Measurements from ENCODE around the gene PDIA4. TPM values are rescaled to one million over a fixed set of nuclear protein-coding genes. Genes with fewer than 3 reads are reported as not detected.
"Not testable (repeated sequence)": the region's sequence is repeated elsewhere in the genome, so short reads cannot be mapped to it uniquely, and the experiment has no call there.

The PDIA4 gene, protein sequence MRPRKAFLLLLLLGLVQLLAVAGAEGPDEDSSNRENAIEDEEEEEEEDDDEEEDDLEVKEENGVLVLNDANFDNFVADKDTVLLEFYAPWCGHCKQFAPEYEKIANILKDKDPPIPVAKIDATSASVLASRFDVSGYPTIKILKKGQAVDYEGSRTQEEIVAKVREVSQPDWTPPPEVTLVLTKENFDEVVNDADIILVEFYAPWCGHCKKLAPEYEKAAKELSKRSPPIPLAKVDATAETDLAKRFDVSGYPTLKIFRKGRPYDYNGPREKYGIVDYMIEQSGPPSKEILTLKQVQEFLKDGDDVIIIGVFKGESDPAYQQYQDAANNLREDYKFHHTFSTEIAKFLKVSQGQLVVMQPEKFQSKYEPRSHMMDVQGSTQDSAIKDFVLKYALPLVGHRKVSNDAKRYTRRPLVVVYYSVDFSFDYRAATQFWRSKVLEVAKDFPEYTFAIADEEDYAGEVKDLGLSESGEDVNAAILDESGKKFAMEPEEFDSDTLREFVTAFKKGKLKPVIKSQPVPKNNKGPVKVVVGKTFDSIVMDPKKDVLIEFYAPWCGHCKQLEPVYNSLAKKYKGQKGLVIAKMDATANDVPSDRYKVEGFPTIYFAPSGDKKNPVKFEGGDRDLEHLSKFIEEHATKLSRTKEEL
- polyA plus RNA-seq (2013, experiment 1 of 2; ENCODE audit: insufficient read length) = 251 TPM
- polyA plus RNA-seq (2013, experiment 2 of 2; ENCODE audit: insufficient read length) = 159 TPM

DNA sequence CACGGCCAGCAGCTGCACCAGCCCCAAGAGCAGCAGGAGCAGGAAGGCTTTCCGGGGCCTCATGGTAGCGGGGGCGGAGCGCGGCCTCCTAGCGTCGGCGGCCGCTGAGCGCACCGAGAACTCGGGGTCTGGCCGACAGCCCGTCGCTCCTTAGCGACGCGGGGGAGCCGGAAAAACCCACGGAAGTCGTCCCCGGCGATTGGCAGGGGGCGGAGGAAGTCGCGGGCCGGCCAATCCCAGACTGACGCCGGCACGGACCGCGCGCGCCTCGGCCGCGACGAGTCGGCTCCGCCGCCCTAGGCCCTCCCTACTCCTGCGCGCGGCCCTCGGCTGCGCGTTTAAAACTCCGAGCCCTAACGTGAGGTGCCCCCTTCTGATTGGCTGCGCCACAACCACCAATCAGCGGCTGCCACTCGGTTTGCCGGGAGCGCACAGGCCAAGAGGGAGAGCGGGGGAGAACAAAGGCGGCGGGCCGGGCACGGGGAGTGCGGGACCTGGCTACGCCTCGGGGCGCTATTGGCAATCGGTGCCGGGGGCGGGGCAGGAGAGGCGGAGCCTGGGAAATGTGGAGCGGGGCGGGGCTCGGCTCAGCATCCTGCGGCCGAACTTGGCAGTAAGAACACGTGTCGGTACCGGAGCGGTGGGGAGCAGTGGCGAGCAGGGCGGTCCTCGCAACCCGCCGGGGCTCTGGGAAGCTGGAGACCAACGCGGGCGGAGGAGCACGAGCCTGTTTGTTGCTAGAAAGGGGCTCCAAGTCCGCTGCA is at the start of gene PDIA4:
PDIA4 (minus strand) TSS at position 160 of the 764 bp plus-strand sequence; CDS start at position 63, 97 bp downstream.
- DNase-seq = peak; percentile 99

DNA sequence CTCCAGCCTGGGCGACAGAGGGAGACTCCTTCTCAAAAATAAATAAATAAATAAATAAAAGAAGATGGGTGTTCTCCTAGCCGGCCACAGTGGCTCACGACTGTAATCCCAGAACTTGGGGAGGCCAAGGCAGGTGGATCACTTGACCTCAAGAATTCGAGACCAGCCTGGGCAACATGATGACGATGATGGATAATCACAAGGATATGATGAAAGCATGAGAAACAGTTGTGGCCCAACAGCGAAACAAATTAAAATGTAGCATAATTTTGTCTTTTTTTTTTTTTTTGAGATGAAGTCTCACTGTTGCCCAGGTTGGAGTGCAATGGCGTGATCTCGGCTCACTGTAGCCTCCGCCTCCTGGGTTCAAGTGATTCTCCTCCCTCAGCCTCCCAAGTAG is 49.3 kb upstream of the PDIA4 start:
- DNase-seq = no peak

DNA sequence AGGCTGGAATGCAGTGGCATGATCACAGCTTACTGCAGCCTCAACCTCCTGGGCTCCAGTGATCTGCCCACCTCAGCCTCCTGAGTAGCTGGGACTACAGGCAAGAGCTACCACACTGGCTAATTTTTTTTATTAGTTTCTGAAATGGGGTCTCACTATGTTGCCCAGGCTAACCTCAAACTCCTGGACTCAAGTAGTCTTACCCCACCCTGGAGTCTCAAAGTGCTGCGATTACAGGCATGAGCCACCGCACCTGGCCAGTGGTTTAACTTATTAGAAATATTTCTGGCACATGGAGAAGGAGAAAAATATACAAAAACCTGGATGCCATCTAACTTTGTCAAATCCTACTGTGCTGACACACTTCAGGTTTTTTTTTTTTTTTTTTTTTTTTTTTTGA is 47.0 kb upstream of the PDIA4 start:
- DNase-seq = no peak

DNA sequence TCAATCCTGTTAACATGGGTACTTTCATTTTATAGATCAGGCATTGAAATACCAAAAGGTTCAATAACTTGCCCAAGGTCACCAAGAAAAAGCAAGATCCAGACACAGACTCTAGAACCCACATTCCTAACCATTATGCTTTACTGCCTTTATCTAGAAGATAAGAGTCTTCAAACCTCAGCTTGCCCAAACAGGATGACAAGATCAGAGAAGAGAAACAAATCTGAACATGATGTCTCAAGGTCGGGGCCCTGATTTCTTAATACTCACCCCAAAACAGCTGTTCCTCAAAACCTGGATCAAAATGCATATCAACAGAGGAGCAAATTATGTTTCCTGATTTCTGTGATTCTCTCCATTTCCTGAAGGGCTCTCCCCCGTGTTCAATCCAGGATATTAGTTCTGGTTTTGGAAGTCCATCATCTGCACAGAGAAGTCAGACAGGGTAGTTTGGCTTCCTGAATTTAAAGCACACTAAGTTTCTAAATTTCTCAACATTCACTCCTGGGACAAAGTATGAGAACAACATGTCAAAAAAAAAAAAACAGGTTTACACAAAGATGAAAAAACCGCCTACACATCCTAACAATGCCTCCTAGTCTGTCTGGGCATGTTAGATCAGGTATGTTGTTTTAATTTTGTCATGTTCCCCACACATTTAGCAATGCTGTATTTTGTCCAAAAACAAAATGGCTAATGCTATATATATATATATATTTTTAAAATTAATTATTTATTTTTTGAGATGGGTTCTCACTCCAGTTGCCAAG is 46.0 kb upstream of the PDIA4 start:
- DNase-seq = no peak

DNA sequence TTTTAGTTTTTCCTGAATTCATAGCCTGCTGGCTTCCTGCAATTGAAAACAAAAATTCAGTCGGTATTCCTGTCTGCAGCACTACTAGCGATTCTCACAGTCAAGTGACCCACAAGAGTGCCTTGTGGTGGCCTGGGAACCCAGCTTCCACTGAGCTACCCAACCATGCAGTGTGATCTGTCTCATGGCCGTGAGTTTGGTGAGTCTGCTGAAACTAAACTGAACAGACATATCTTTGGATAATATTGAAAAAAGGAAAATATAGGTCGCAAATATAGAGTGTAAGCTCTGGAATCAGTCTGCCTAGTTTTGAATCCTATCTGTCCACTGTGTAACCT is 44.1 kb upstream of the PDIA4 start:
- no peak for DNase-seq

DNA sequence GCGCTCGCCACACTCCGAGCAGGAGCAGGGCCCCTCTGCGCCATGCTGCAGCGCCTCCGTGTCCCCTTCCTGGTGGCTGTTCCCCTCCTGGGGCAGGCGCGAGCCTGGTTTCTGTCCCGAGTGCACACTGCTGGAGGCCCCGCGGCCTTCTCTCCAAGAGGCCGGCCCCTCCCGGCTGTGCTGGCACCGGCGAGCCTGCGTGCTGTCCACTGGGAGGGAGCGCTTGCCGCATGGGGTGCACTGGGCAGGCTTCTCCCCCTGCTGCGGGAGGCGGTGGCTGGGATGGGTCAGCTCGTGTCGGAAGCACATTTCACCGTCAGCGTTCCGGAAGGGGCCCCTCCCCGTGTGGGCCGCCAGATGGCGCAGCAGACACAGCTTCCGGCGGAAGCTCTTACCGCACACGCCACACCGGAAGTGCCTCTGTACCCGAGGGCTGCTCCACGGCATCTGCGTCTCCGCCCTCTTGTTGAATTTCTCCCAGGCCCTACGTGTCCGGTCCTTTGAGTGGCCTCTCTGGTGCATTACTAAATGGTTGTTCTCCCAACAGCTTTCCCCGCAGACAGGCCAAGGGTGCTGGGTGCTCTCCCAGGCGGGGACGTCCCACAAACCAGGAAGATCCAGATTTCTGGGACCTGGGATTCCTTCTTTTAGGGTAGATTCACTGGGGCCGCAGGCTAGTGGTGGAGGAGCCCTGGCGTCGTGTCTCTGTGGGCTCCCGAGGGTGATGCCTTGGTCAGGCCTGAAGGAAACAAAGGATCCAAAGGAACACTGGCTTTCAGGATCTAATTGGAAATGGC is 43.5 kb upstream of the PDIA4 start:
- peak; percentile 15 for DNase-seq

DNA sequence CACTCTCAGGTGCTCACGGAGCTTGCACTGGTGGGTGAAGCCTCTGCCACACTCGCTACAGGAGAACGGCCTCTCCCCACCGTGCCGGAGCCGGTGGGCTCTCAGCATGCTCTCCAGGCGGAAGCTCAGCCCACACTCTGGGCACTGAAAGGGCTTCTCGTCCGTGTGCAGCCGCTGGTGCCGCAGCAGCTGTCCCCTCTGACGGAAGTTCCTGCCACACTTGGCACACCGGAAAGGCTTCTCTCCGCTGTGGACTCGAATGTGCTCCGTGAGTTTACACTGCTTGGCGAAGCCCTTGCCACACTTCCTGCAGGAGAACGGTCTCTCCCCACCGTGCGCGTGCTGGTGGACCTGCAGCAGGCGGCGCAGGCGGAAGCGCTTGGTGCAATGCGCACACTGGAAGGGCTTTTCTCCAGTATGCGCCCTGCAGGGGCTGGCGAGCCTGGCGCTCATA is 42.9 kb upstream of the PDIA4 start:
- no peak for DNase-seq

DNA sequence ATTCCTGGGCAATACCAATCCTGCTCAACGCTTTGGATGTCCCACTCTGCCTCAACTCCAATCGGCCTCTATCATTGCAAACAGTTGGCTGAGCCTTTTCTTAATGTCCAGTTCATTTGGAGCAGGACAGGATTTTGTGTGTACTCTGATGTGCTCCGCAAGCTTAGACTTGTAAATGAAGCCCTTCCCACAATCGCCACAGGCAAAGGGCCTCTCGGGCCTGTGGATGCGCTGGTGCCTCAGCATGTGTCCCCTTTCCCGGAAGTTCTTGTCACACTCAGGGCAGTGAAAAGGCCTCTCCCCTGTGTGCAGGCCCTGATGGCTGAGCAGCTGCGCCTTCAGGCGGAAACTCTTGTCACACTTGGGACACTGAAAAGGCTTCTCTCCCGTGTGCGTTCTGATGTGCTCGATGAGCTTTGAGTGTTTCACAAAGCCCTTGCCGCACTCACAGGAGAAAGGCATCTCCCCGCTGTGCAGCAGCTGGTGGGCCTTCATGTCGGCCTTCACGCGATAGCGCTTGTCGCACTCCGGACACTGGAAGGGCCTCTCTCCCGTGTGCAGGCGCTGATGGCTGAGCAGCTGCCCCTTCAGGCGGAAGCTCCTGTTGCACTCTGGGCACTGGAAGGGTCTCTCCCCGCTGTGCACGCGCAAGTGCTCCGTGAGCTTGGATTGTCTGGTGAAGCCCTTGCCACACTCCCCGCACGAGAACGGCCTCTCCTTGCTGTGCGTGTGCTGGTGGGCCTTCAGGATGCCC is 42.2 kb upstream of the PDIA4 start:
- DNase-seq = no peak

DNA sequence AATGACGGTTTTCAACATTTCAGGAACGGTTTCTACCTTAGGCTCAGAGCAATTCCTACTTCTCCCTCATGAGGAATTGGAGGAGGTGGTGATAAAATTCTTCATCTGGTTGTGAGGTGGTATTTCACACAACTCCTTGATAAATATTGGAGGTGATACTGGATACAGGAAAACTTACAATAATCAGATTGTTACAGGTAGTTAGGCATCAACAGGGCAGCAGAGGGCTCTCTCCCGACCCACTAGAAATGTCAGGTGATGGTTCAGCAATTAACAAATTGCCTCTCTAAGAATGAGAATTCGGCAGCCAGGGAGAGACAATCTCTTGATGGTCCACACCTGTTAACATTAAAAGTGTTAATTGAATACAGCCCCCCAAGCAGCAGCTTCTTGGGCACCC is 39.6 kb upstream of the PDIA4 start:
- DNase-seq = no peak

DNA sequence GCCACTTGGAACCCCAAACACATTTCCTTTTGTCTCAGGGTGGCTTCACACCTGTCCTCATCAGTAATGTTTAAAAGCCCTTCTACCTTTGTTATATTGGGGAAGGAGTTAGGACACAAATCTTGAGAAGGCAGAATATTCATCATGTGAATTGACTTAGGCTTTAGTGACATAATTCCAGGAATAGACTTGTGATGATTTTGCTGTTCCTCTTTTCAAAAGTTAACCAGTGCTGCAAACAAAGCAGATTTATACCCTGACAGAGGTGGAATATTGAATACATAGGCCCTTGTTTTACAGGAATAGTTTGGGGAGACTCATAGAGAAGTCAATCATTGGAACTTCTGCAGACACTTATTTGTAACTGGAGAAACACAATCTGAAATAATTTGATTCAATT is 35.2 kb upstream of the PDIA4 start:
- no peak for DNase-seq

DNA sequence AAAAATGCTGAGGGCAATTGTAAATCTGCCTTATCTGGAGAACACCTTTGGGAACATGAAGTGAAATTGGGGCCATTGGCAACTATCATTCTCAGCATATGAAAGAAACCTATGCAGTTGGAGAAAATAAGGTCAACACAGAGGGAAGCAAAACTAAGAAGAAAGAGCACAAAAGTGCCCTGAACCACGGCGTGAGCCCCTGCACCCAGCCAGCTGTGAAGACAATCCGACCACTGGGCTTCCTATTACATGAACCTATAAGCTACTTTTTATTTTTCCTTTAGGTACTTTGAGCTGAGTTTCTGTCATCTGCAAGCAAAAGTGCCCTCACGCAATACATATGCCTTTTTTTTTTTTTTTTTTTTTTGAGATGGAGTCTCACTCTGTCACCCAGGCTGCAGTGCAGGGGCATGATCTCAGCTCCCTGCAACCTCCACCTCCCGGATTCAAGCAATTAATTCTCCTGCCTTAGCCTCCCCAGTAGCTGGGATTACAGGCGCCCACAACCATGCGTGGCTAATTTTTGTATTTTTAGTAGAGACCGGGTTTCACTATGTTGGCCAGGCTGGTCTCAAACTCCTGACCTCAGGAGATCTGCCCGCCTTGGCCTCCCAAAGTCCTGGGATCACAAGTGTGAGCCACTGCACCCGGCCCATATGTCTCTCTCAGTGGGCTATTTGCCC is 34.1 kb upstream of the PDIA4 start:
- not testable (repeated sequence) for DNase-seq

DNA sequence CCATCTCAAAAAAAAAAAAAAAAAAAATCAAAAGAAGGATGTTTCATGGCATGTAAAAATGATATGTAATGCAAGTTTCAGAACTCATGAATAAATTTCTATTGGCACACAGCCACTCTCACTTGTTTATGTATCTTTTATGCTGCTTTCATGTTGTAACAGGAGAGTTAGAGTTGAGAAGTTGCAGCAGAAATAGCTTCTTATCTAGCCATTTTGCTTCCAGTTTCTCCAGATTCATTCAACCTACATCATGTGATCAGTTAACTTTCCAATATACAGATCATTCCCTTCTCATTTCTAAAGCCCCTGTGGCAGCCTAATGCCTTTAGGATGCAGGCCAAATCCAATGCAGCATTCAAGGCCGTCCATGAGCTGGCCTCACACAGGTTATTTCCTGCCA is 31.9 kb upstream of the PDIA4 start:
- no peak for DNase-seq

DNA sequence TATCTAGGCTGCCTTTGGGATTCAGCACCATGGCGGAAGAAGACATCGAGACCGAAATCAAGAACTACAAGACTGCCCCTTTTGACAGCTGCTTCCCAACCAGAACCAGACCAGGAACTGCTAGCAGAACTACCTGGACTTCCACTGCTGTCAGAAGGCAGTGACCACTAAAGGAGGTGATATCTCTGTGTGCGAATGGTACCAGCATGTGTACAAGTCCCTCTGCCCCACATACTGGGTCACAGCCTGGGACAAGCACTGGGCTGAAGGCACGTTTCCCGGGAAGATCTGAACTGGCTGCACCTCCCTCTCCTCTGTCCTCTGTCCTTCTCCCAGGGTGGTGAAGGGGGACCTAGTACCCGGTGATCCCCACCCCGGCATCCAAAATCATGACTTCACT is 25.6 kb upstream of the PDIA4 start:
- no peak for DNase-seq

DNA sequence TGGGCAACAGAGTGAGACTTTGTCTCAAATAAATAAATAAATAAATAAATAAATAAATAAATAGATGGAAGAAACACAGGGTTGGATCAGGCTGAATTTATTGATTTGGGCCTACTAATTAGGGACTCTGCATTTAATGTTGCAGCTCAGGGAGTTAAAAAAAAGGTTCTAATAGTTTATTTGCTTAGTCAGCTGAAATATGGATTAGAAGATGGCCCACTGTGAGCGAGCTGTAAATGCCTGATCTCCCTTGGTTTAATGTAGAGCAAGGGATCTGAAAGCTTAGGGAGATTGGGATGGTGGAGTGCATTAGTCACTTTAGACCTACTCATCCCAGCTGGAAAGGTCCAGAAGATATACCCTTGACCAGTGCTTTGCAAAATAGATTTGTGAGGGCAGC is 25.1 kb upstream of the PDIA4 start:
- no peak for DNase-seq

DNA sequence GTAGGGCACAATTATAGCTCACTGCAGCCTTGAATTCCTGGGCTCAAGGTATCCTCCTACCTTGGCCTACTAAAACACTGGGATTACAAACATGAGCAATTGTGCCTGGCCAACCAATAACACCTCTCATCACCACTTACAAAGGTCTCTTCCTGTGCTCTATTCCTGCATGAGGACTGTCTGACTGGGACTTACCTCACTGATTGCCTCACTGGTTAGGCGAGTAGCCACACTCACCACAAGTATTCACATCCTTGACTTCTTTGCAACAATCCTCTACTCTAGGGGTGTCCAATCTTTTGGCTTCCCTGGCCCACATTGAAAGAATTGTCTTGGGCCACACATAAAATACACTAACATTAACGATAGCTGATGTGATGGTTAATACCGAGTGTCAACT is 22.6 kb upstream of the PDIA4 start:
- no peak for DNase-seq

DNA sequence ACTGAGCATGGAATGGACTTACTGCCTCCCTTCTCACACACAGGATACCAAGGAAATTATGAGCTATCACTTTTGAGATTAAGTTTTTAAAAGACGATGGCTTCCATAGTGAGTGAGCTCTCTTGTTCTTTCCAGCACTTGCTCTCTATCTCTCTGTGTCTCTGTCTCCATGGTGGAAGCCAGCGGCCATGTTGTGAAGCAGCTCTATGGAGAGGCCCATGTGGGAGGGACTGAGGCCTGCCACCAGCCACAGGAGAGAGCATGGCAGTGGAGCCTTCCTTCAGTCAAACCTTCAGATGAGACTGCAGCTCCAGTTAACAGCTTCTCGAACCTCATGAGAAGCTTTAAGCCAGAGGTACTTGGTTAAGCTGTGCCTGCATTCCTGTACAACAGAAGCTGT is 20.5 kb upstream of the PDIA4 start:
- DNase-seq = no peak

DNA sequence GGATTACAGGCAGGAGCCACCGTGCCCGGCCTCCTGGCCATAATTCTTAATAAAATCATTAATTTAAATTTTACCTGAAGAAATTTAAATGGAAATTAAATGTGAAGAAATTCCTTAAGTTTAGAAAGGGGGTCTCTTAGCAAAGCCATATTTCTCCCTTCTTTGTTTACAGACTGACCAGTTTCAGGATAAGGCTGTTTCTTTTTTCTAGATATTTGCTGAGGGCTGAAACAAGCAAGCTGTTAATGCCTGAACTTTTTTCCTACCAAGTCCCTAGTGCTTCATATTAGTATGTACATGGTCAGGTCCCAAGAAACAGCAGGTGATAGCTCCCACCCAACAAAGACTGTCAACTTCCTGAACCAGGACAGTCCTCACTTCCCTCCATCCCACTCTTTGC is 18.1 kb upstream of the PDIA4 start:
- DNase-seq = no peak

DNA sequence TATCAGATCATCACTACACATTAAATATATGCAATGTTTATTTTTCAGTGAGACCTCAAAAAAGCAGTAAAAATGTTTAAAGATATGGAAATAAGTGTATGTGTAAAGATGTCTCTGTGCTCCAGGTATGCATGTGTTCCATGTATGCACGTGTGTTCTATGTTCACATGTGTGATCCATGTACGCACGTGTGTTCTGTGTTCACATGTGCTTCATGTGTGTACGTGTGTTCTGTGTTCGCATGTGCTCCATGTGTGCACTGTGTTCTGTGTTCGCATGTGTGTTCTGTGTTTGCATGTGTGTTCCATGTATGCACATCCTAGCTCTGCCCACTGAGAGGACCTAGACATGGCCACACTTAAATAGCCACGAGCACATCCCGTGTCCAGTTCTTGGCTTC is 15.6 kb upstream of the PDIA4 start:
- DNase-seq = no peak

DNA sequence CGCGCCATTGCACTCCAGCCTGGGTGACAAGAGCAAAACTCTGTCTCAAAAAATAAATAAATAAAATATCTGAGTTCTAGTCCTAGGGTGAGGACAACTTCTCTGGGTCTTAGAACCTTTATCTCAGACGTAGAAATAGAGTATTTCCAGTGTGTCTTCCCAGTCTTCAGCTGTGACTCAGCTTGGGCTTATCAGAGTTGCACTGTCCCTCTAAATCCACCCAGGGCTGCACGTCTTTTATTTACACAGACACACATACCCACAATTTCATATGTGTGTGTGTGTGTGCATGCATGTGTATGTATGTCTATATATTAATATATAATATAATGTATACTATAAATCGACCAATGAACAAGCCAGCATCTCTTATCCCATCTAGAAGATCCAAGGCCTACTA is 13.0 kb upstream of the PDIA4 start:
- no peak for DNase-seq

DNA sequence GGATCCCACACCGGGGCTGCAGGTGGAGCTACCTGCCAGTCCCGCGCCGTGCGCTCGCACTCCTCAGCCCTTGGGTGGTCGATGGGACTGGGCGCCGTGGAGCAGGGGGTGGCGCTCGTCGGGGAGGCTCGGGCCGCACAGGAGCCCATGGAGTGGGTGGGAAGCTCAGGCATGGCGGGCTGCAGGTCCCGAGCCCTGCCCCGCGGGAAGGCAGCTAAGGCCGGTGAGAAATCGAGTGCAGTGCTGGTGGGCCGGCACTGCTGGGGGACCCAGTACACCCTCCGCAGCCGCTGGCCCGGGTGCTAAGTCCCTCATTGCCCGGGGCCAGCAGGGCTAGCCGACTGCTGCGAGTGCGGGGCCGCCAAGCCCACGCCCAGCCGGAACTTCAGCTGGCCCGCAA is 10.3 kb upstream of the PDIA4 start:
- not testable (repeated sequence) for DNase-seq
